ENCODE data around the gene TKT.
"Not testable (repeated sequence)": the region's sequence is repeated elsewhere in the genome, so short reads cannot be mapped to it uniquely, and the experiment has no call there.

The TKT gene

GRCh38 chr3:53255775-53256703 is at the start of gene TKT:
Gene TKT, minus strand, starts transcription at chr3:53256022. Its CDS starts 80 bp downstream, at chr3:53255942.
- DNase-seq: peak; percentile 84

GRCh38 chr3:53303957-53304356 is 48.1 kb upstream of the TKT start:
- no peak for DNase-seq

- DNase-seq: no peak
These were observed 47.7 kb upstream of the TKT start for GRCh38 chr3:53303549-53303948.

GRCh38 chr3:53300826-53301225 is 45.0 kb upstream of the TKT start:
- peak in 1 of 2 donors; percentile 6 for DNase-seq

GRCh38 chr3:53299611-53300023 is 43.8 kb upstream of the TKT start:
- peak; percentile 53 to 79 for DNase-seq

GRCh38 chr3:53295410-53295809 is 39.6 kb upstream of the TKT start:
- no peak for DNase-seq

DNA sequence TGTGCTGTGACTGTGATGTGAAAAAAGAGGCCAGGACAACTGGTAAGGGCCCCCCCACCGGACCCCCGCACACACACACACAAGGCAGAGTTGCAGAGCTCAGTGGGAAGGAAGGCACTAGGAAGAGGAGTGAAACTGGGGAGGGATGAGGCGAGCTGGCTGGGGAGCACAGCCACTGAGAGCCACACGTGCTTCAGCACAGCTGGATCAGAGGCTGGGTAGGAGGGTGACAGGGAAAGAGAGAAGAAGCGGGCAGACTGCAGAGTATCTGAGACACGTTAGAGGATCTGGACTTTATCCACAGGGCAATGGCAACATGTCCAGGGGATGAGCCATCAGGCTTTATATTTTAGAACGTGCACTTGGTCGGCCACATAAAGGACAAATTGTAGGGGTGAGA is 38.0 kb upstream of the TKT start:
- DNase-seq: no peak

DNA sequence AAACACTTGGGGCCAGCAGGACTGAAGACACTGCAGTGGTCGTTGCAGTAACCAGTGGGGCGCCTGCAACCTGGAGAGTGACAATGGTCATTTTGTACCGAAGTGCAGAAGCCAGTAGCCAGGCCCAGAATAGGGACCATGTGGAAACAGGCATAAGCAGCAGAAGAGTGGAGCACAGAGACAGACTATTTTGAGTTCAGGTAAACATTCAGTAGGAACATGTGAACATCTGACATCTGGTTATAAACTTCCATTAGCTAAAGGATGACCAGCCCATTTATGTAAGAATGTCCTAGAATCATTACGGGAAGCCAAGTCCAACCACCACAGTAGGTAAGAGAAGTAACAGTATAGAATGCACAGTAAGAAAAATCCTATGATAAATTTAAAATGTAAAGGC is 32.4 kb upstream of the TKT start:
- DNase-seq: no peak

DNA sequence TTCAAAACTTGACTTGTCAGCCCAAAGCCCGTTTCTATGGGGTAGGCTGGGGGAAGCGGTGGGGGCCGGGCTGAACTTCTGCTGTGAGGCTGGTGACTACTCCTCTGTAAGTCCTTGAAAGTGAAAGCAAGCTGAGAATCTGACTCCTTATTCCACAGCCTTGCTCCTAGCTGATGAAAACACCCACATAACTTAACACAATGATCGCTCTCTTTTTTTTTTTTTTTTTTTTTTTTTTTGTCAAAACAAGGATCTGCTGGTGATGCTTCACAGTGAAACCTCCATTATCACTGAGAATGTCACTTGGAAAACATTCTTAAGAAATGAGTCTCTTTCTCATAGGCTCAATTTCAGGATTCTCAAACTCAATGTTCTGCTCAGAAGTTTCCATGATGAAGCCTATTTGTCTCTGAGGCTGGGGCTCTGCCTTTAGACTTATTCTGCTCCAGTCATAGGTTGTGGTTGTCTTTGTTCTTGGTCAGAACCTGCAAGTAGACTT is 31.4 kb upstream of the TKT start:
- peak; percentile 35 to 68 for DNase-seq

- DNase-seq: no peak
These were observed 30.9 kb upstream of the TKT start for GRCh38 chr3:53286727-53287126.

DNA sequence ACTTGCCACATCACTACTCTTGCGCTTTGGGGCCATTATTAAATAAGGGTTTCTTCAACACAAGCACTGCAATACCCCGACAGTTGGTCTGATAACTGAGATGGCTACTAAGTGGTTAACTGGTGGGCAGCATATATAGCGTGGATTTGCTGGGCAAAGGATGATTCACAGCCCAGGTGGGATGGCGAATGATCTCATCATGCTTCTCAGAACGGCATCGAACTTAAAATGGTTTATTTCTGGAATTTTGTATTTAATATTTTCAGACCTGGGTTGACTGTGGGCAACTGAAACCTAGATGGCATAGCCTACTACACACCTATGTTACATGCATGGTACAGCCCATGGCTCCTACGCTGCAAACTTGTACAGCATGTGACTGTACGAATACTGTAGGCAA is 26.8 kb upstream of the TKT start:
- DNase-seq: no peak

GRCh38 chr3:53278667-53279066 is 22.8 kb upstream of the TKT start:
- DNase-seq: no peak

DNA sequence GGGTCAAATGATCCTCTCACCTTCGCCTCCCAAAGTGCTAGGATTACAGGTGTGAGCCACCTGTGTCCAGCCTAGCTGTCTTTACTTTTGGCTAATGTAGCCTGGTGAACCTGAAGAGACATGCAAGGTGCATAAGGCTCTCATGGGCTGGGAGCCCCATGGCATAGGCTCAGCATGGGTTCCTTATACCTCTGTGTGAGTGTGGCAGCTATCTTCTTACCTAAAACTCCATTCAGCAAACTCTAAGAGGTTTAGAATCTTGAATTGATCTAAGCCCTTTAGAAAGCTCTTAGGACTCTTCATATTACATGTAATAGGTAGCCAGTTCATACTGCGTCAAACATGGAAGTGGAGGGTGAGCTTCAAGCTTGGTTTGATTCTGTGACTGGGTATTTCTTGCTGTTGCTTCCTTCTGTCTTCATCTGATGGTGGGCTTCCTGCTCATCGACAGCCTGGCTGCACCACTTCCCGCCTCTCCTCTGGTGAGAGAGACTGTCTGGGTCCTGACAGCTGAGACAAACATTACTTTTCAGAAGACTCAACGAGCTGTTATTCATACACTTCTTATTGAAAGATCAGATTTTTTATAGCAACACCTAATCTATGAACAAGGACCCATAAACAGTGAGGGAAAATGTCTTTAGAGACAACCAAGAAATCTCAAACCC is 19.2 kb upstream of the TKT start:
- no peak for DNase-seq

DNA sequence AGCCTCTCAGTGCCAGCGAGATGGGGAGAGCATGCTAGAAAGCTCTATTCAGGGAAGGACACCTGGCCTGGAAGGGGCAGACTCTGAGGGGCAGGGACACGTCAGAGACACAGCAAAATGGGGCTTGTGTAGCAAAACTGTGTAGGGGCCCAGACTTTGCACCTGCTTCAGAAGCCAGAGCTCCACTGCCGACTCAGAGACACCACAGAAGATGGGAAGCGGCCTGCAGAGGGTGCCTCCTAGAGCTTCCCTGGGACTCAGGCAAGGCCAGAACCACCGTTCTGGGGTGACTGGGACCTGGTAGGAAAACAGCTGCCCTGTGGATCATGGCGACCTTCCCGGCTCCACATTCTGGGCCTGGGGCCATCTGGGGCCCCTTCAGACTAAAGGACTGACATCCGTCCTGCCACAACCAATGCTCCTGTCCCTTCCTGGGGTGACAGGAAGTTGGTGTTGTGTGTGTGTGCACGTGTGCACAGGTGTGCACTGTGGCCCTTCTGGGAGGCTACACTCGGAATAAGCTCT is 17.4 kb upstream of the TKT start:
- DNase-seq: no peak

- peak; percentile 88 to 89 for DNase-seq
These were observed 14.4 kb upstream of the TKT start for GRCh38 chr3:53269888-53270880.

DNA sequence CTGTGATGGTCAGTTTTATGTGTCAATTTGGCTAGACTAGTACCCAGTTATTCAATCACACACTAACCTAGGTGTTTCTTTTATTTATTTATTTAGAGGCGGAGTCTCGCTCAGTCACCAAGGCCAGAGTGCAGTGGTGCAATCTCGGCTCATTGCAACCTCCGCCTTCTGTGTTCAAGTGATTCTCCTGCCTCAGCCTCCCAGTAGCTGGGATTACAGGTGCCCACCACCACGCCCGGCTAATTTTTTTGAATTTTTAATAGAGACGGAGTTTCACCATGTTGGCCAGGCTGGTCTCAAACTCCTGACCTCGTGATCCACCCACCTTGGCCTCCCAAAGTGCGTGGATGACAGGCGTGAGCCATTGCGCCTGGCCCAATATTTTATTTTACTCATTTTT is 13.4 kb upstream of the TKT start:
- not testable (repeated sequence) for DNase-seq

DNA sequence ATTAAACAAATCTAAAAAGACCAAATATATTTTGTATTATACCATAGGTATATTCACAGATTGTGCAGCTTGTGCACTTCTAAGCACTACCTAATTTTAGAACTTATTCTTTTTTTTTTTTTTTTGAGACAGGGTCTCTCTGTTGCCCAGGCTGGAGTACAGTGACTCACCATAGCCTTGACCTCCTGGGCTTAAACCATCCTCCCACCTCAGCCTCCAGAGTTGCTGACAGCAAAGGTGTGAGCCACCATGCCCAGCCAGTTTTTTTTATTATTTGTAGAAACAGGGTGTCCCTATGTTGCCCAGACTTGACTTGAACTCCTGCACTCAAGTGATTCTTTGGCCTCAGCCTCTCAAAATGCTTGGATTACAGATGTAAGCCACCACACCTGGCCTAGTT is 11.9 kb upstream of the TKT start:
- DNase-seq: no peak

DNA sequence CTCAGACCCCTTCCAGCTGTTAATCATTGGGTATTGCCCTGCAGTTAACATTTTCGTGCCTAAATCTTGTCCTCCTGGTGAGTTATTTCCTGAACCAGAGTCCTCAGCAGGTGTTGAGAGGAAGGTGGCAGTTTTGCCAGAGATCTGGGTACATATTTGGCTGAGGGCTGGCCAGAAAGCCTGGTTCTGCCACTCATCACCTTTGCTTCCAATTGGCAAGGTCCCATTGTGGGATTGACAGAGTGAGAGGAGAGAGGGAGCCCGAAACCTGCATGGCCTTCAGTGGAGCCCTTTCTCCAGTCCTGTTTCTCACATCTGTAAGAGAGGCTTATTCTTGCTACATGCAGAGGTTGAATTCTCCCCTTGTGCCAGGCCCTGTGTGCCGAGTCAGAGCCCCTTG is 8.9 kb upstream of the TKT start:
- DNase-seq: no peak

- DNase-seq: no peak
These were observed 8.1 kb upstream of the TKT start for GRCh38 chr3:53263907-53264306.

DNA sequence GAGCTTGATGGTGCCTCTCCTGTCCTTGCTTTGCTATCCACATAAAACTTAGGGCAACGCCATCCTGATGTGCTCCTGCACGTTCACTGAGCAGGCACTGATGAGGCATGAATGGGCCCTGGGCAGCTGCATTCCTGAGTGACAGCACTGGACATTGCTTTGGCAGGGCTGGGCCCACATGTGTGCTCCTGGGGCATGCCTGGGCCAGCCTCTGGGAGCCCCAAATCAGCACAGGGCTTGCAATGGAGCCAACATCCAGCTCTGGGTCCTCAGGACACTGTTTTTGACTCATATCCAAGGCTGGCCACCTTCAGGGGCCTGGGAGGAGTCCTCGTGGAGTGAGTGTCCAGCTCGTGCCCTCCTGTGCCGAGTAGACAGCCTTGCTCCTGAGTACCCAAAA is 5.9 kb upstream of the TKT start:
- DNase-seq: no peak

DNA sequence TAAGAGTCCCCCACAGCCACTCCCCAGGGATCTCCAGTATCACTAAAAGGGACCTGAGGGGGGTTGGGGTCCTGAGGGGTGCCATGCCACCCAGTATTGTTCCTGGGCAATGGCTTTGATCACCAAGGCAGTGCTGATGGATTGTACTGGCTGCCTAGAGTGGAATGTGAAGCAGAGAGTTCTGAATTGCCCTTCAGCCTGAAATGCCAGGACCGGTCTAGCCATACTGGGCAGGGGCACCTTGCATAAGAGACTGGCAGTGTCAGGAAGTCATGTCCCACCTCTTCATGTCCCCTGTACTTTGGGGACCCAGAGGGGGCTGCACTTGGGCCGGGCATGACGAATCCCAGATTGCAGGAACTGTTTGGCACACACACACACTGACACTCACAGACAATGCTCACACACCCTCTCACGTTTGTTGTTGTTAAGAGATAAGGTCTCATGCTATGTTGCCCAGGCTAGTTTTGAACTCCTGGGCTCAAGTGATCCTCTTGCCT is 4.5 kb upstream of the TKT start:
- no peak for DNase-seq
